ENCODE measurements around the gene INTS12.

Gene INTS12

DNA sequence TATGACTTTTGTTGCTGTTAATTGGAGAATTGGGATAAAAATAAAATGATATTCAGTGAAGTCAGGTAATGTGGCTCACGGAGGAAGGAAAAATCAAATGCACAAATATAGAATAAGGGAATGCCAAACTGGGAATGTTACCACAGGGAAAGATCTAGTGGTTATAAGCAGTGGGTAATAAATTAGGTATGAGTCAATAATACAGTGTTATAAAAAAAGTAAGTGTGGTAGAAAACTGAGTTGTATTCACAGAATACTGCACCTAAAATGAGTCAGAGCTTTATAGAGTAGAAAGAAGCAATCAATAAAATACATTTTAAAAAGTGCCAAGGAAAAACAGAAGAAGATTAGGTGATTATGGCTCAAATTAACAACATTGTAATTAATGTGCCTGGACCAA lies 34.5 kb downstream of the INTS12 start:
- Histone ChIP-seq H3K9me2 (replicated peaks; ENCODE audit: insufficient read depth, low read length) (no peaks in the 10 kb centered on the region), H3K4me3 (ENCODE audit: low read length) (no peak overlapping the region), H3K36me3 (replicated peaks; ENCODE audit: insufficient read depth, low read length) (no peaks in the 10 kb centered on the region), H3K4me2 (ENCODE audit: low read depth, low read length) (no peak overlapping the region), H4K20me1 (ENCODE audit: insufficient read depth, low read length) (no peaks in the 10 kb centered on the region), H3K9ac (ENCODE audit: low read length) (no peak overlapping the region), H3K9me3 (replicated peaks; ENCODE audit: insufficient read depth, low read length) (no peaks in the 10 kb centered on the region), H3K27ac (ENCODE audit: low read length) (no peak overlapping the region), H3K79me2 (ENCODE audit: low read length) (no peaks in the 10 kb centered on the region), H3F3A (ENCODE audit: insufficient read depth, low read length) (no peaks in the 10 kb centered on the region), H2AFZ (ENCODE audit: low read length) (no peak overlapping the region), H3K27me3 (replicated peaks; ENCODE audit: insufficient read depth, low read length) (no peaks in the 10 kb centered on the region), H3K4me1 (ENCODE audit: low read length) (no peaks in the 10 kb centered on the region)
- DNase-seq = no peak
- no peak for TF ChIP-seq EZH2 (optimal IDR thresholded peaks at IDR 0.05; ENCODE audit: low read depth, low read length)
- no peak for TF ChIP-seq EZH2phosphoT487 (IDR thresholded peaks at IDR 0.05; ENCODE audit: low read length)

- Histone ChIP-seq H3F3A (ENCODE audit: insufficient read depth, low read length) (no peaks in the 10 kb centered on the region), H3K4me1 (ENCODE audit: low read length) (0 out of 2 replicates have a peak, but pooled peaks cover 4% of the 10 kb centered on the region), H3K79me2 (ENCODE audit: low read length) (no peaks in the 10 kb centered on the region), H3K4me2 (ENCODE audit: low read depth, low read length) (no peak overlapping the region), H3K27ac (ENCODE audit: low read length) (no peak overlapping the region), H3K4me3 (ENCODE audit: low read length) (no peak overlapping the region), H4K20me1 (ENCODE audit: insufficient read depth, low read length) (no peaks in the 10 kb centered on the region), H3K9me3 (replicated peaks; ENCODE audit: insufficient read depth, low read length) (no peaks in the 10 kb centered on the region), H3K36me3 (replicated peaks; ENCODE audit: insufficient read depth, low read length) (no peaks in the 10 kb centered on the region), H3K27me3 (replicated peaks; ENCODE audit: insufficient read depth, low read length) (no peaks in the 10 kb centered on the region), H3K9ac (ENCODE audit: low read length) (no peak overlapping the region), H3K9me2 (replicated peaks; ENCODE audit: insufficient read depth, low read length) (no peaks in the 10 kb centered on the region), H2AFZ (ENCODE audit: low read length) (no peak overlapping the region)
- no peak for DNase-seq
- no peak for TF ChIP-seq CTCF (IDR thresholded peaks at IDR 0.05; ENCODE audit: low read length)
Observed at GRCh38 chr4:105671301-105671700, 37.2 kb downstream of the INTS12 start.

DNA sequence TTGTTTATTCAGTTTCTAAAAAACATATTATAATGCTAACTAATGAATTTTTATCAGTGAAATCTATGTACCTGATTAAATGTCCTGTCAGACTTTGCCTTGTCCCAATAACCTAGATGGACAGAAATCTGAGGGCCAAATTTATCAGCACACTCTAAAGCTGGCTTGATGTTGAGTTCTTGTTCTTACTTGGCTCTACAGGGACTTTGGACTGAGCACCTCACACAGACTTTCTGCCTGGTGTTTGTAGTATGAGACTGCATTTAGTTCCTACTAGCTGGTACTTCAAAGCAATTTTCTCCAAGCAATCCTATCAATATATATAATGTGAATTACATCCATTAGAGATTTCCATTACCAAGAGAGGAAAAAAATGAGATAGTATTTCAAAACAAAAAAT lies 37.8 kb downstream of the INTS12 start:
- TF ChIP-seq CTCF (IDR thresholded peaks at IDR 0.05; ENCODE audit: low read length) (no peak), EZH2 (optimal IDR thresholded peaks at IDR 0.05; ENCODE audit: low read depth, low read length) (no peak), EZH2phosphoT487 (IDR thresholded peaks at IDR 0.05; ENCODE audit: low read length) (no peak)
- Histone ChIP-seq H3K9me2 (replicated peaks; ENCODE audit: insufficient read depth, low read length) (no peaks in the 10 kb centered on the region), H2AFZ (ENCODE audit: low read length) (no peak overlapping the region), H3K36me3 (replicated peaks; ENCODE audit: insufficient read depth, low read length) (no peaks in the 10 kb centered on the region), H3K27me3 (replicated peaks; ENCODE audit: insufficient read depth, low read length) (no peaks in the 10 kb centered on the region), H3K4me1 (ENCODE audit: low read length) (peaks cover 7% of the 10 kb centered on the region), H3K79me2 (ENCODE audit: low read length) (no peaks in the 10 kb centered on the region), H3F3A (ENCODE audit: insufficient read depth, low read length) (no peaks in the 10 kb centered on the region), H3K9me3 (replicated peaks; ENCODE audit: insufficient read depth, low read length) (no peaks in the 10 kb centered on the region), H4K20me1 (ENCODE audit: insufficient read depth, low read length) (no peaks in the 10 kb centered on the region), H3K27ac (ENCODE audit: low read length) (no peak overlapping the region), H3K4me3 (ENCODE audit: low read length) (no peak overlapping the region), H3K9ac (ENCODE audit: low read length) (no peak overlapping the region), H3K4me2 (ENCODE audit: low read depth, low read length) (no peak overlapping the region)
- no peak for DNase-seq

DNA sequence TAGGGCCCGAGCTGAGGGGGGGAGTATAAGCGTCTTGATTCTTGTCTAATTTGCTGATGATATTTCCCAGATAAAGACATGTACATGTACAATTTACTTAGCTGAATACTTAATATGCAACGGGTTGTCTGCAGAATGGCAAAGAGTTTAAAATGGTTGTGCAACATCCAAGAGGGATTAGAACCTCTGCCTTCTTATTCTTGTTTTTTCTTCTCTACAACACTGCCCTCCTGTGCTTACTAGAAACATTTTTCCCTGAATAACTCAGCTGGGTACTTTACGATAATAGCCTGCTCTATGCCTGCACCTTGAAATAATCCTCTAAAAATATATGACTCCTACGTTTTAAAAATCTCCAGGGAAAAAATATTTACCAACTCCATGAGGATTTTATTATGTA lies 41.8 kb downstream of the INTS12 start:
- no peaks in the 10 kb centered on the region for H3K79me2 ChIP-seq (ENCODE audit: low read length)
- TF ChIP-seq EZH2phosphoT487 (IDR thresholded peaks at IDR 0.05; ENCODE audit: low read length) (no peak), EZH2 (optimal IDR thresholded peaks at IDR 0.05; ENCODE audit: low read depth, low read length) (no peak), CTCF (IDR thresholded peaks at IDR 0.05; ENCODE audit: low read length) (peak; percentile 45)
- H3K9ac ChIP-seq (ENCODE audit: low read length) = no peak overlapping the region
- H2AFZ ChIP-seq (ENCODE audit: low read length) = no peak overlapping the region
- H3K27ac ChIP-seq (ENCODE audit: low read length) = no peak overlapping the region
- H3K4me3 ChIP-seq (ENCODE audit: low read length) = no peak overlapping the region
- DNase-seq = peak; percentile 43
- no peaks in the 10 kb centered on the region for H3K36me3 ChIP-seq (replicated peaks; ENCODE audit: insufficient read depth, low read length)
- peaks cover 27% of the 10 kb centered on the region for H3K4me1 ChIP-seq (ENCODE audit: low read length)
- H3K9me2 ChIP-seq (replicated peaks; ENCODE audit: insufficient read depth, low read length) = no peaks in the 10 kb centered on the region
- H3F3A ChIP-seq (ENCODE audit: insufficient read depth, low read length) = peaks cover 7% of the 10 kb centered on the region; the same call in 1 of the 2 replicates
- H3K27me3 ChIP-seq (replicated peaks; ENCODE audit: insufficient read depth, low read length) = no peaks in the 10 kb centered on the region
- H3K4me2 ChIP-seq (ENCODE audit: low read depth, low read length) = no peak overlapping the region
- H3K9me3 ChIP-seq (replicated peaks; ENCODE audit: insufficient read depth, low read length) = no peaks in the 10 kb centered on the region
- H4K20me1 ChIP-seq (ENCODE audit: insufficient read depth, low read length) = no peaks in the 10 kb centered on the region
